Measurements from ENCODE around the gene ZFC3H1. TPM values are rescaled to one million over a fixed set of nuclear protein-coding genes. Genes with fewer than 3 reads are reported as not detected.
A peak's percentile ranks its signal among the peaks of the same experiment; 100 is the strongest.

ZFC3H1 gene
- total RNA-seq, 1 donor from 2014 or later: 42.7 TPM

- DNase-seq: peak; percentile 2
Measured at GRCh38 chr12:71636704-71637115, 26.9 kb downstream of the ZFC3H1 start.

DNA sequence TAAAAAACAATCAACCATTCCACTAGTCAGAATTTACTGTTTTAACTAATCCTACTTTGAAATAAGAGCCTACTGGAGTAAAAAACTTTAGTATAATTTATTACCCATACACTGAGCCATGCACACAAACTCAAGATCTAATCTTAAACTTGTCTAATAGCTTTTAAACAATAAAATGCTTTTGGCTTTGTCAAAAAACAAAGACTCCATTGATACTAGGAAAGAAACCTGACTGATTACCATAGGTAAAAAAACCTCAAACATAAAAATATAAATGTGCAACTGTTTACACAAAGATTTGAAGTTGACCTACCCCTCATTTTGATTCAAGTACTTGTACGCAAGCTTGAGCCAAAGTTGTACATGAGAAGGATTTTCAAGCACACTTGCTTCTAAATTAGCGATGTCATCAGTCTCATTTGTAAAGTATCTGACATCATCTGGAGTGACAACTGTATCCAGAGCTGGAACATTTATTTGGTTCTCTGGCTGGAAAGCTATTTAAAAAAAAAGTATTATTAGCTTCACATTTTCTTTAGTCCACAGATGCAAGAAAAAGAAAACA, 36.1 kb downstream of the ZFC3H1 start:
- no peak for DNase-seq

- DNase-seq: no peak
Measured at GRCh38 chr12:71626768-71627167, 36.9 kb downstream of the ZFC3H1 start.

GRCh38 chr12:71626098-71626497, 37.5 kb downstream of the ZFC3H1 start:
- no peak for DNase-seq

GRCh38 chr12:71625476-71625875, 38.2 kb downstream of the ZFC3H1 start:
- DNase-seq: no peak

- DNase-seq: no peak
Measured at GRCh38 chr12:71621938-71622337, 41.7 kb downstream of the ZFC3H1 start.

DNA sequence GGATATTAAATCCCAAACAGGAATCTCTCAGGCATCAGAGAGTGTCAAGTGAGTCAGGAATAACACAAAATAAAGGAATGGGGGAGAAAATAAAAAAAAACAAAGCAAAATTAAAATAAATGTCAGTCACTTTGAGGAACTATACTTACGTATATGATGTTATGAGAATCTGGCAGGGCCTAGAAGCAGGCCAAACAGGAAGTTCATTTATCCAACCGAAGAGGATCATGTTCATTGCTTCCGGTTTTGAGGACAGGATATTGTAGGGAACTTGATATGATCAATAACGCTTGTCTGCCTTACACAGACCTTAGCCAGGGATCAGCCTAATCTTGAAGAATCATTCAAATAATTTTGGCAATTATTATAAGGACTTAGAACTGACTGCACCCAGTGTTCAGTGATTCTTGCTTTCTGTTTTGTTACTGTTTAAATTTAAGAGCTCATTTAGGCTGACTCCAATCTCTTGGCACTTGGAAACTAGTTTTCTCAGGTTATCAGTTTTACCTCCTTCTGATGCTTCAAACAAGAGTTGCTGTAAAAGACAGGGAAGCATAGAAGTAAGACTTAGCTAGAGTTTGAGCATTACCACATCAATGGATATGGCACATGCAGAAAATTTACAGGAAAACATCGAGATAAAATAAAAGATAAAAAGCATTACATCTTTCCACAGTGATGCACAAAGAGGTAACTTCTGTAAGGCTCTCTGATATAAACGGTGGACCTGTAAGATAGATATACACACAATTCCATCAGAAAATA, 53.4 kb downstream of the ZFC3H1 start:
- no peak for DNase-seq

DNA sequence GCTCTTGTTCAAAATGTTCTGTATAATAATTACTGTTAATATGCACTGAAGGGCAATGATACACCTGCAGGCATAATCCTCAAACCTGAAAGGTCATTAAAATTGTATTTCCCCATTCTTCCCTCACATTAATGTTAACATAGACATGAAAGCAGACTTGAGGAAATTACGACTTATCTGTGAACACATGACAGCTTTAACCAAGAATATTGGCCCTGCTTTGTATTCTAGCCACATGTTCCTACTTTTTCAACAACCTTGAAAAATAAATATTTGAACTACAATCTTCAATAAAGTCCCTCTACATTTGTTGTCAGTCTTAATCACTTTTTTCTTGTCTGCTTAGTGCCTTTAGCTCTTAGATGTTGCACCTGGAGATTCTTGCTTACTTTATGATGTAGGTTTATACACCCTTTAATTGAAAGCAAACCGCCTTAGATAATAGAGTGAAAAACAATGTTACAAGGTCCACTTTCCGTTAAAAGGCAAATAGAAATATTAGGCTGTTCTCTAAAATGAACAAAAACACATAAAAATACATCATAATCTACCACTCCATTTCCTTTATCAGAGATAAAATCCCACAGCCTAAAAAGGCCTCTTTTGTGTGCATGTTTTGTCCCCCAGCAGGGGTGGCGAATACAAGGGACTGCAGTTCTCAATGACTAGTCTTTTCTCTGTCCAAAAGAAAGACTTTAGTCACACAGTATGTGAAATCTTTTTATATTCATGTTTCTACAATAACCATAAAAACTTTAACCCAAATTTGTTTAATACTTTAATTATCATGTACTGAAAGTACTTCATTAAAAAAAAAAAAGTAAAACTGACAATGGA, 55.9 kb downstream of the ZFC3H1 start:
- no peak for DNase-seq

GRCh38 chr12:71605039-71605438, 58.6 kb downstream of the ZFC3H1 start:
- no peak for DNase-seq

GRCh38 chr12:71602761-71603577, 60.7 kb downstream of the ZFC3H1 start:
- no peak for DNase-seq

DNA sequence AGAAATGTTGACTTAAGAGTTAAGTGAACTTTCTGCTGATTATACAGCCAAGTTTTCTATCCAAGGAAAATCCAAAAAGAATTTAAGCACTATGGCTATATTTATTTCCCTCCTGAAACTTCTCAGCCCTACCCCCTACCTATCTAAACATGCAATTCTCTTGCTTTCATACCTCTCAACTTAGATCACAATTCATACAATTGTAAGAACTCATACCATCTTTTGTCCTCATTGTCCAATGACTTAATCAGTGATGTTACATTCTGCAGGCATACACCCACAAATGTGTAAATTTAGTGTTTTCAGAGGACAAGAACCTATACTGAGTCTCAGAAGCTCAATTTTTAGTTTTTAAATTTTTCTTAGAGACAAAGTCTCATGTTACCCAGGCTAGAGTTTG, 62.1 kb downstream of the ZFC3H1 start:
- DNase-seq: no peak

DNA sequence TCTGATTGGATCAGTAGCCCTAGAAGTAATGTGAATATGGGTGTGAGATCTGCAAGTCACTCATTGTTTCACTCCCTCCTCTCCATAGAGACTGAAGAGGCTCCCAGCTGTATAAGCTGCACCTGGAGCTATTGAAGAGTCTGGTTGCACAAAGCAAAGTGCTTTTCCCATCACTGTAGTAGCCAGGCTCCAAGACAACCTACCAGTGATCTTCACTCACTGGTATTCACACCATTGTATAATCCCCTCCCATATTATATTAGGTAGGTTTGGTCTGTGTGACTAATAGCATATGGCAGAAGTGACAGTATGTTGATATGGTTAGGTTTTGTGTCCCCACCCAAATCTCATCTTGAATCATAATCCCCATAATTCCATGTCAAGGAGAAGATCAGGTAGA, 64.4 kb downstream of the ZFC3H1 start:
- DNase-seq: no peak

DNA sequence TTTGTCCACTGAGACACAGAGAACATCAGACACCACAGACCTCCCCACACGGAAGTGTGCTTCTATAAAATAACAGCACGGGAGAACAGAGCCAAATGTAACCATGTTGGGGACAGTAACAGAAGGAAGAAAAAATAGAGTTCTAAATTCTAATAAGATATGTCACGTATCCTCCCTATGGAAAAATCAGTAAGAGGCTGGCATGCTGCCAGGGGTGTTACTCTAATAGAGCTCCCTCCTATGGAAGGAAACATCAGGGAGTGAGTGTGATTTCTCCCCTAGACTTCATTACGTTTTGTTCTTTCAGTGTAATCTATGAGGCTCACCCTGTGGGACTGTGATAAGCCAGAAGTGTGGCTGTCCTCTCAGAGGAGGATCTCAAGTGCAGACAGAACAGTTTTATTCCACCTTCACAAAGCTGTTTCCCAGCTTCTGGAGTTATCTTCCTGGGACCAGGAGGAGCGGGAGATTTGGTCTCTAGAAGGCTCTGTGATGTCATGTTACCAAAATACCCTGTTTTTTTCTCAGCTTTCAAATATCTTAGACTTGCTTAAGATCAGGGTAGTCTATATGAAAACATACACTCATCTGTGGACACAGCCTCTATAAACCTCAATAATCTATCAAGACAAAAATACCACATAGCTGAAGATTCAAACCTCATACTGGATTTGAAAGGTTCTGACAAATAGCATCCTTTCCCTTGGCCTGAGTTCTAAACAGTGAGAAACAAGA, 69.3 kb downstream of the ZFC3H1 start:
- DNase-seq: no peak

GRCh38 chr12:71592841-71593240, 70.8 kb downstream of the ZFC3H1 start:
- DNase-seq: no peak

DNA sequence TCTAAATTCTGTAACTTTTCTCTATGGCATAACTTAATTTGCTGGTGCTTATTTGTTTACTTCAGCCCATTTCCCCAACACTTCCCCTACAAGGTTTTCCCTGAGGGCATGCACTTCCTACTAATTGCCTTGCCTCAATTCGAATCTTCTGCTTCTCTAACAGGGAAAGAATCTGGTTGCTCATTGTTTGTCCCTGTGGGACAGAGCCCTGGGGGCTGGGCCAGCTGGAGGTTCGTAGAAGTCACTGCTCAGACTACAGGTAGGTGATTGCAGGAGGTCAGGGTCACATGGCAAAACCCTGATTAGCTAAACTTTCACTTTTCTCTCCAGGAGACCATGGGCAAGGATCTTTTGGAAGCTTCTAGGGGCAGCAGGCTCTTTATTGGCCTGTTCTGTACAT, 72.0 kb downstream of the ZFC3H1 start:
- DNase-seq: no peak

DNA sequence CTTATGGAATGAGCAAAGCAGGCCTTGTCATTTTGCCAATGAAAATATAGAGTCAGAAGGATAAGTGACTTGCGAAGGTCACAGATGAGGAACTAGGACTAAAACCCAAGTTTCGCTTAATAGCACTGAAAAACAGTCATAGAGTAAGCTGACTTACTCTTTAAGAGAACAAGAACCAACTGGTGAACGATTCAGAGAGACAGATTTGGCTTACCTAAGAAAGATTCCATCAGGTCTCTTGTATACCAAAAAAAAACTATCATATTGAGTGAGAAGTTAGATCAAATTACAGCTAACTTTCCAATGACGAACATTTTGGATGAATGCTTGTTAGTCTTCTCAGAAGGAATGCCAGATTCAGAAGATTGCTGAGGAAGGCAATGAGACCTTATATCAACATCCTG, 74.2 kb downstream of the ZFC3H1 start:
- no peak for DNase-seq

GRCh38 chr12:71587012-71587411, 76.6 kb downstream of the ZFC3H1 start:
- DNase-seq: no peak

- DNase-seq: no peak
Measured at GRCh38 chr12:71585218-71585617, 78.4 kb downstream of the ZFC3H1 start.

DNA sequence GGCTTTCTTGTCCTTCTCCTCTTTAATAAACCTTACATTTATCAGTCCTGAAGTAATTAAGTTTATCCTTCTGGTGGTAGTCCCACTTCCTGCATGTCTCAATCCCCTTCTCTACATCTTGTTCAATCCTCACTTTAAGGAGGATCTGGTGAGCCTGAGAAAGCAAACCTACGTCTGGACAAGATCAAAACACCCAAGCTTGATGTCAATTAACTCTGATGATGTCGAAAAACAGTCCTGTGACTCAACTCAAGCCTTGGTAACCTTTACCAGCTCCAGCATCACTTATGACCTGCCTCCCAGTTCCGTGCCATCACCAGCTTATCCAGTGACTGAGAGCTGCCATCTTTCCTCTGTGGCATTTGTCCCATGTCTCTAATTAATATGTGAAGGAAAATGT, 79.3 kb downstream of the ZFC3H1 start:
- no peak for DNase-seq

DNA sequence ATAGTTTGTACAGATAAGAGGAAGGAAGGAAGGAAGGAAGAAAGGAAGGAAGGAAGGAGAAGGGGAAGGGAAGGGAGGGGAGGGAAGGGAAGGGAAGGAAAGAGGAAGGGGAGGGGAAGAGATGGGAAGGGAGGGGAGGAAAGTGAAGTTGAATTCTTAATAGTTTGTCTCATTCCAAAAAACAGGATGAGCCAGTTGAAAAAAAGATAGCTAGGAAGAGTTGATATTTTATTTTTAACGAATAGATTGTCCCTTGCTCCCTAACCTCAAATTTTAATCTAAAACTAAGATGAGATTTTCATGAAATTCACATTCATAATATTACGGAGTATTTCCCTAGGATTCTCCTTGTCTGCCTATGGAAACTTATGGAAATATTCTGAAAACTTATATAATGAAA, 80.7 kb downstream of the ZFC3H1 start:
- DNase-seq: no peak

DNA sequence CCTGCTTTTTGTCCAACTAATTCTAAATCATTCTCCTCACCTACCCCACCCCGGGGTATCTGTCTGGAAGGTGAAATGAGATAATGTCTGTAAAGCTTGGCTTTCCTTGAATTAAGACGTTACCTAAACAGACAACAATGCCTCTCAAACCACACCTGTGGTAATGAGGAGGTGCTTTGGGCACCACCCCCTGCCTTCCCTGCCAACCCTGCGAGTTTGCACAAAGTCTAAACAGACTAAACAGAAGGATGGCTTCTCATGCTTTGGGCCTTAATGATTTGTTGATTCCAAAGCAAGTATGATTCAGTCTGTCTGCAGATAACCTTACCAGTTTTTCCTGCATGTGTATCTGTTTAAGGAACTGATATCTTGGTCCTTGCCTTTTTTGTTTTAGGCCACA, 82.4 kb downstream of the ZFC3H1 start:
- DNase-seq: no peak

Measured in occipital lobe (tissue), 2 donors.